Testis (tissue), 3 donors: ENCODE data around the gene KRI1. TPM values are rescaled to one million over a fixed set of nuclear protein-coding genes. Genes with fewer than 3 reads are reported as not detected.
"Not testable (repeated sequence)": the region's sequence is repeated elsewhere in the genome, so short reads cannot be mapped to it uniquely, and the experiment has no call there.

Experiments
- DNase-seq: peaks from one replicate; pipeline ENCODE4 v3.0.0-alpha.2; 2019
- H3K27ac ChIP-seq, 2 donors: fragments of 200-600 bp; sonication (generic); one replicate each; pipeline ENCODE4 v1.5.1; 2019
- H3K27me3 ChIP-seq: fragments of 200-600 bp; sonication (generic); one replicate; pipeline ENCODE4 v1.5.1; 2019
- H3K36me3 ChIP-seq: fragments of 200-600 bp; sonication (generic); one replicate; pipeline ENCODE4 v1.5.1; 2017; ENCODE audit warnings: low read depth; ENCODE audit errors: missing control alignments
- H3K4me1 ChIP-seq: fragments of 200-600 bp; sonication (generic); one replicate; pipeline ENCODE4 v1.5.1; 2019
- H3K4me3 ChIP-seq, 2 donors: fragments of 200-600 bp; sonication (generic); one replicate each; pipeline ENCODE4 v1.5.1; 2017 to 2019
- H3K9me3 ChIP-seq: fragments of 200-600 bp; sonication (generic); one replicate; pipeline ENCODE4 v1.5.1; 2017
- CTCF ChIP-seq, 3 experiments: fragments of 450-650 bp in 2 of 3; fragments of 200-600 bp in 1 of 3; sonication (generic) in 1 of 3; IDR thresholded peaks; one replicate each; pipeline ENCODE4 v1.5.1; 2016 to 2019; ENCODE audit warnings: antibody characterized with exemption in 3 of 3, mild to moderate bottlenecking in 2 of 3, moderate library complexity in 1 of 3
- POLR2A ChIP-seq: fragments of 450-650 bp; IDR thresholded peaks from one replicate; pipeline ENCODE4 v1.6.1; 2017; ENCODE audit warnings: antibody characterized with exemption, mild to moderate bottlenecking, moderate library complexity
- WGBS, 2 donors: methylation state at CpG; one replicate each; pipeline ENCODE4 v1.1.5; 2018; 5-methylcytosine and 5-hydroxymethylcytosine counted together
- intact Hi-C: fragments of 100-400 bp; cut with DNase I; formaldehyde crosslinking; loops from one replicate; pipeline ENCODE4 v1.15.1; 2023; ENCODE audit warnings: low total_unique reads
- polyA plus RNA-seq: library from polyadenylated mRNA; stranded (reverse); fragments of 350-450 nt; fragmentation: Illumina TruSeq; extraction: RNeasy Lipid Tissue Mini Kit (QIAGEN cat#74804); gene quantifications from one replicate; pipeline ENCODE4 v1.2.3, GENCODE V29; 2014; ENCODE audit warnings: low read depth, low replicate concordance; ENCODE audit not compliant: insufficient read depth
- total RNA-seq, 2 donors: library from RNA; depleted of rRNA; stranded (reverse); fragments of >200 nt; gene quantifications; one replicate each; pipeline ENCODE4 v1.2.3, GENCODE V29; 2016

The KRI1 gene
- total and polyA plus RNA-seq, 3 donors from 2014 or later = 33.7 to 48.3 (median 34.6) TPM

GRCh38 chr19:10535613-10536012 lies 30.2 kb downstream of the KRI1 start:
- Histone ChIP-seq H3K27ac (no peak overlapping the region), H3K4me3 (no peak overlapping the region), H3K9me3 (no peaks in the 10 kb centered on the region), H3K36me3 (no peaks in the 10 kb centered on the region), H3K4me1 (no peaks in the 10 kb centered on the region), H3K27me3 (no peaks in the 10 kb centered on the region)
- intact Hi-C loops = no loop called here
- DNase-seq = no peak
- no peak for TF ChIP-seq POLR2A
- TF ChIP-seq CTCF (IDR thresholded peaks at IDR 0.05) = no peak
- 74 to 82% methylated on average over 6 of the region's 6 CpGs for WGBS, 2 donors

DNA sequence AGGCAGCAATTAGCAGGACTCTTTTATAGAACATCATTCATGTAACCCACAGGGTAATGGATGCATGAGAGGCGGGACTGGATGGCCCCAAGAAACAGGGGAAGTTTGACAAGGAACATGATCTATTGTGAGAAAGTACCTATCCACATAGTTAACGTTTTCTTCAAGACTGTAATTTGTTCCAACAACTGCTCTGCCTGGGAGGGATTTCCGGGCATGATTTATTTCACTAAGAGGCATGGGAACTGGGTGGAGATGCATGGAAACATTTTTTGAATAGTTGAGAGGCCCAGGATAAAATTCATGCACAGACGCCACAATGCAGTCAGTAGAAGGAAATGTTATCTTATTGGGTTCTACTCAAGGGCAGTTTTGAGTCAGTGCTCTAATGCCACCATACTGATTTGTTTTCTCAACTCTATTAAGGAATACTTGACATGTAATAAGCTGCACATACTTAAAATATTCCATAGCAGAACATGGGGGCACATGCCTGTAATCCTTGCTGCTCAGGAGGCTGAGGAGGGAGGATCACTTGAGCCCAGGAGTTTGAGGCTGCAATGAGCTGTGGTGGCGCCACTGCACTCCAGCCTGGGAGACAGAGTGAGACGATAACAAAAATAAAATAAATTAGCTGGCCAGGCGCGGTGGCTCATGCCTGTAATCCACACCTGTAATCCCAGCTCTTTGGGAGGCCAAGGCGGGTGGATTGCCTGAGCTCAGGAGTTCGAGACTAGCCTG lies 32.0 kb downstream of the KRI1 start:
- no peak overlapping the region for H3K27ac ChIP-seq
- no peaks in the 10 kb centered on the region for H3K36me3 ChIP-seq
- no peaks in the 10 kb centered on the region for H3K4me1 ChIP-seq
- no peak for TF ChIP-seq POLR2A
- no peak for TF ChIP-seq CTCF (IDR thresholded peaks at IDR 0.05)
- intact Hi-C loops = no loop called here
- no peak for DNase-seq
- no peaks in the 10 kb centered on the region for H3K9me3 ChIP-seq
- no peak overlapping the region for H3K4me3 ChIP-seq
- H3K27me3 ChIP-seq = no peaks in the 10 kb centered on the region
- 68 to 75% methylated on average over 9 to 10 of the region's 10 CpGs for WGBS, 2 donors

GRCh38 chr19:10532457-10532856 lies 33.4 kb downstream of the KRI1 start:
- Histone ChIP-seq H3K4me3 (no peak overlapping the region), H3K36me3 (no peaks in the 10 kb centered on the region), H3K27ac (no peak overlapping the region), H3K4me1 (no peaks in the 10 kb centered on the region), H3K9me3 (no peaks in the 10 kb centered on the region), H3K27me3 (no peaks in the 10 kb centered on the region)
- no peak for DNase-seq
- intact Hi-C loops = no loop called here
- no peak for TF ChIP-seq CTCF (IDR thresholded peaks at IDR 0.05)
- no peak for TF ChIP-seq POLR2A
- WGBS, 2 donors = 78 to 100% methylated on average over 1 of the region's 1 CpG

GRCh38 chr19:10526887-10527286 lies 38.9 kb downstream of the KRI1 start:
- H3K36me3 ChIP-seq, DNase-seq, H3K27ac ChIP-seq, intact Hi-C loops, H3K27me3 ChIP-seq, H3K9me3 ChIP-seq, H3K4me1 ChIP-seq, H3K4me3 ChIP-seq: not testable (repeated sequence)
- 85 to 95% methylated on average over 8 of the region's 8 CpGs for WGBS, 2 donors

- Histone ChIP-seq H3K4me3 (no peak overlapping the region), H3K27ac (no peak overlapping the region), H3K36me3 (no peaks in the 10 kb centered on the region), H3K4me1 (no peaks in the 10 kb centered on the region), H3K9me3 (no peaks in the 10 kb centered on the region), H3K27me3 (no peaks in the 10 kb centered on the region)
- WGBS, 2 donors = 88 to 92% methylated on average over 7 of the region's 7 CpGs
- TF ChIP-seq CTCF (IDR thresholded peaks at IDR 0.05) (no peak), POLR2A (no peak)
- no peak for DNase-seq
- intact Hi-C loops = no loop called here
Observed at GRCh38 chr19:10525636-10526035, 40.2 kb downstream of the KRI1 start.
